Measurements from ENCODE around the gene CADPS. TPM values are rescaled to one million over a fixed set of nuclear protein-coding genes. Genes with fewer than 3 reads are reported as not detected.

Gene CADPS
- total RNA-seq, 3 donors from 2014 or later (not counting 1 experiment from before 2014, with no cell fraction given), result not detected

DNA sequence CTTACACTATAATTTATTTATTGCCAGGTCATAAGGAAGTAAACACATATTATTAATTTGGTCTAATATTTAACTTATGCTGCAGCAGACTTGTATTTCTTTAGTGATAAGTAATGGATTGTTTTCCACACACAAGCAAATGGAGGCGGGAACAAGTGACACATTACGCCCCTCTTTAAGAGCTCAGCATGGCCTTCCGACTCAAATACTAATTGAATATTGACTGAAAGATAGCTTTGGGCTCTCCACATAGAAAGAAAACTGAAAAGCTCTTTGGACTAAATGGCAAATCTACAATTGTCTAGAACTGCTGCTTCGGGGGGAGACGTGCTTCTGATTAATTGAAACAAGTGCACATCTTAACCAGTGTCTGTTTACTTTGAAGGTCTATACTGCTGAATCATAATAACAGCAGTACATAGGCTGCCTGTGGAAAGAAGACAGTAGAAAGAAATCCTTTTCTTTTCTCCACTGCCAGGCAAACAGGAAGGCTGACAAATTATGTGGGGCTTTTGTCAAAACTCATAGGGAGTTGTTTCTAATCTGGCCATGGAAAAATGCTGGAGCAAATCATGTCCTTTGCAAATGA is 15.9 kb downstream of the CADPS start:
- ATAC-seq, result no peak
- Histone ChIP-seq H3K27me3 (ENCODE audit: control insufficient read depth, insufficient read depth, low read length) (no peaks in the 10 kb centered on the region), H3K27ac (ENCODE audit: low read length) (no peak overlapping the region), H3K36me3 (ENCODE audit: control insufficient read depth, insufficient read depth, low read length) (no peaks in the 10 kb centered on the region), H3K4me1 (ENCODE audit: control insufficient read depth, insufficient read depth, low read length) (no peaks in the 10 kb centered on the region), H3K9me3 (ENCODE audit: control insufficient read depth, insufficient read depth, low read length) (no peaks in the 10 kb centered on the region), H3K4me3 (ENCODE audit: low read length) (no peak overlapping the region)
- intact Hi-C loops (cut with micrococcal nuclease), result no loop called here
- no peak for DNase-seq
- H3K27me3 Mint-ChIP-seq (ENCODE audit: low read depth in 2 of 2), result no peaks in the 10 kb centered on the region
- H3K4me3 Mint-ChIP-seq, result no peak overlapping the region
- peaks cover 3 to 8% of the 10 kb centered on the region in 2 donors for H3K9me3 Mint-ChIP-seq
- TF ChIP-seq, protein P1, sequence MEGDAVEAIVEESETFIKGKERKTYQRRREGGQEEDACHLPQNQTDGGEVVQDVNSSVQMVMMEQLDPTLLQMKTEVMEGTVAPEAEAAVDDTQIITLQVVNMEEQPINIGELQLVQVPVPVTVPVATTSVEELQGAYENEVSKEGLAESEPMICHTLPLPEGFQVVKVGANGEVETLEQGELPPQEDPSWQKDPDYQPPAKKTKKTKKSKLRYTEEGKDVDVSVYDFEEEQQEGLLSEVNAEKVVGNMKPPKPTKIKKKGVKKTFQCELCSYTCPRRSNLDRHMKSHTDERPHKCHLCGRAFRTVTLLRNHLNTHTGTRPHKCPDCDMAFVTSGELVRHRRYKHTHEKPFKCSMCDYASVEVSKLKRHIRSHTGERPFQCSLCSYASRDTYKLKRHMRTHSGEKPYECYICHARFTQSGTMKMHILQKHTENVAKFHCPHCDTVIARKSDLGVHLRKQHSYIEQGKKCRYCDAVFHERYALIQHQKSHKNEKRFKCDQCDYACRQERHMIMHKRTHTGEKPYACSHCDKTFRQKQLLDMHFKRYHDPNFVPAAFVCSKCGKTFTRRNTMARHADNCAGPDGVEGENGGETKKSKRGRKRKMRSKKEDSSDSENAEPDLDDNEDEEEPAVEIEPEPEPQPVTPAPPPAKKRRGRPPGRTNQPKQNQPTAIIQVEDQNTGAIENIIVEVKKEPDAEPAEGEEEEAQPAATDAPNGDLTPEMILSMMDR (IDR thresholded peaks at IDR 0.05), result no peak
- 96% methylated on average over 5 of the region's 5 CpGs for WGBS (ENCODE audit: insufficient coverage)
- no peaks in the 10 kb centered on the region for H3K36me3 Mint-ChIP-seq
- no peaks in the 10 kb centered on the region for H3K4me1 Mint-ChIP-seq
- no peak overlapping the region for H3K27ac Mint-ChIP-seq

DNA sequence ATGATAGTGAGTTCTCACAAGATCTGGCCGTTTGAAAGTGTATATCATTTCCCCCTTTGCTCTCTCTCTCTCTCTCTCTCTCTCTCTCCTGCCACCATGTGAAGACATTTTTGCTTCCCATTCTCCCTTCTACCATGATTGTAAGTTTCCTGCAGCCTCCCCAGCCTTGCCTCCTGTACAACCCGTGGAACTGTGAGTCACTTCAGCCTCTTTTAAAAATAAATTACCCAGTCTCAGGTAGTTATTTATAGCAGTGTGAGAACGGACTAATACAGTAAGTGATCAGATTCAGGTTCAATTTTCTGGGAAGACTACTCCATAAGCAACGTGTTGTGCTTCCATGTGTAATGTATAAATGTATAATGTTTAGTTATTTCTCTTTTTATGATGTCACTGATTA is 29.2 kb downstream of the CADPS start:
- H3K27me3 ChIP-seq (ENCODE audit: control insufficient read depth, insufficient read depth, low read length), result no peaks in the 10 kb centered on the region
- no peaks in the 10 kb centered on the region for H3K36me3 ChIP-seq (ENCODE audit: control insufficient read depth, insufficient read depth, low read length)
- peaks cover 3% of the 10 kb centered on the region for H3K9me3 ChIP-seq (ENCODE audit: control insufficient read depth, insufficient read depth, low read length)
- ATAC-seq (no peak), DNase-seq (no peak)
- H3K4me3 ChIP-seq (ENCODE audit: low read length), result no peak overlapping the region
- H3K9me3 Mint-ChIP-seq, result peaks cover 5 to 7% of the 10 kb centered on the region in 2 donors
- no peaks in the 10 kb centered on the region for H3K4me1 Mint-ChIP-seq
- no peak overlapping the region for H3K27ac ChIP-seq (ENCODE audit: low read length)
- H3K4me3 Mint-ChIP-seq, result no peak overlapping the region
- H3K4me1 ChIP-seq (ENCODE audit: control insufficient read depth, insufficient read depth, low read length), result no peaks in the 10 kb centered on the region
- H3K27me3 Mint-ChIP-seq (ENCODE audit: low read depth in 2 of 2), result no peaks in the 10 kb centered on the region
- 85% methylated on average over 2 of the region's 4 CpGs for WGBS (ENCODE audit: insufficient coverage)
- H3K36me3 Mint-ChIP-seq, result no peaks in the 10 kb centered on the region
- TF ChIP-seq, protein P1 (IDR thresholded peaks at IDR 0.05), result no peak
- intact Hi-C loops (cut with micrococcal nuclease), result no loop called here
- H3K27ac Mint-ChIP-seq, result no peak overlapping the region

DNA sequence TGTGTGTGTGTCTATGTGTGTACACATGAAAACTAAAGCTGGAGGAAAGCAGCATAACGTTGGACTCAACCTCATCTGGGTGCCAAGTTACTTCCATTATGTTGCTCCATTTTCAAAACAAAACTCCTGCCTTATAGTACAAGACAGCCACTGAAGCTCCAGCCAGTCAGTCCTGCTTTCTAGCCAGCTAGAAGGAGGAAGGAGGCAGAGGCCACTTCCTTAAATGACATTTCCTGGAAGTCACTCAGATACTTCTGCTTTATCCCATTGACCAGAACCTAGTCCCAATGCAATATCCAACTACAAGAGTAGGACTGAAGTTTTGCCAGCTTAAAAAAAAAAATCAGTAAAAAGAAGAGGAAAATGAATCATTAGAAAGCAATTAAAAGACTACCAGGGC is 31.7 kb downstream of the CADPS start:
- Histone ChIP-seq H3K27ac (ENCODE audit: low read length) (no peak overlapping the region), H3K4me1 (ENCODE audit: control insufficient read depth, insufficient read depth, low read length) (no peaks in the 10 kb centered on the region), H3K36me3 (ENCODE audit: control insufficient read depth, insufficient read depth, low read length) (no peaks in the 10 kb centered on the region), H3K27me3 (ENCODE audit: control insufficient read depth, insufficient read depth, low read length) (no peaks in the 10 kb centered on the region), H3K4me3 (ENCODE audit: low read length) (no peak overlapping the region), H3K9me3 (ENCODE audit: control insufficient read depth, insufficient read depth, low read length) (peaks cover 3% of the 10 kb centered on the region)
- H3K4me3 Mint-ChIP-seq, result no peak overlapping the region
- no peaks in the 10 kb centered on the region for H3K27me3 Mint-ChIP-seq (ENCODE audit: low read depth in 2 of 2)
- H3K4me1 Mint-ChIP-seq, result no peaks in the 10 kb centered on the region
- H3K36me3 Mint-ChIP-seq, result no peaks in the 10 kb centered on the region
- DNase-seq (no peak), ATAC-seq (no peak)
- WGBS (ENCODE audit: insufficient coverage), result 75% methylated on average over 1 of the region's 1 CpG
- peaks cover 12 to 13% of the 10 kb centered on the region in 2 donors for H3K9me3 Mint-ChIP-seq
- TF ChIP-seq, protein P1 (IDR thresholded peaks at IDR 0.05), result no peak
- intact Hi-C loops (cut with micrococcal nuclease), result no loop called here
- H3K27ac Mint-ChIP-seq, result no peak overlapping the region

DNA sequence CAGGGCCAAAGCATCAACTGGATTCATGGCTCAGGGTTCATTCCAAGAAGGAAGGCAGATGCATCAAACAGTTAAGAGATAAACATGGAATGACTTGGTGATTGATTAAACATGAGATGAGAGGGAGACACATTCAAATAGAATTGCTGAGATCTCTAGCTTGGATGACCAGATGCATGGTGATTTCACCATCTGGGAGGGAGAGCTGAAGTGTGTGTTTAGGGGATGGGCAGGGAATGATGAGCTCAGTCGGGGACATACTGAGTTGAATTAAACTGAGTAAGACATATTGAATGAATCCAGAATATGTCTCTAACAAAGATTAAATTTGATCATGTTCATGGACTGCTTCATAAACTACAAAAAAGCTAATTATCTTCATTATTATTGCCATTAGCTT is 35.5 kb downstream of the CADPS start:
- H3K9me3 Mint-ChIP-seq, result peaks cover 7 to 9% of the 10 kb centered on the region in 2 donors
- no peaks in the 10 kb centered on the region for H3K4me1 Mint-ChIP-seq
- no peaks in the 10 kb centered on the region for H3K36me3 Mint-ChIP-seq
- DNase-seq, result no peak
- no peak overlapping the region for H3K4me3 Mint-ChIP-seq
- TF ChIP-seq, protein P1 (IDR thresholded peaks at IDR 0.05), result no peak
- Histone ChIP-seq H3K36me3 (ENCODE audit: control insufficient read depth, insufficient read depth, low read length) (no peaks in the 10 kb centered on the region), H3K9me3 (ENCODE audit: control insufficient read depth, insufficient read depth, low read length) (no peaks in the 10 kb centered on the region), H3K27me3 (ENCODE audit: control insufficient read depth, insufficient read depth, low read length) (no peaks in the 10 kb centered on the region), H3K4me3 (ENCODE audit: low read length) (no peak overlapping the region), H3K4me1 (ENCODE audit: control insufficient read depth, insufficient read depth, low read length) (no peaks in the 10 kb centered on the region), H3K27ac (ENCODE audit: low read length) (no peak overlapping the region)
- no peak for ATAC-seq
- H3K27me3 Mint-ChIP-seq (ENCODE audit: low read depth in 2 of 2), result no peaks in the 10 kb centered on the region
- intact Hi-C loops (cut with micrococcal nuclease), result no loop called here
- H3K27ac Mint-ChIP-seq, result no peak overlapping the region
- 86% methylated on average over 1 of the region's 1 CpG for WGBS (ENCODE audit: insufficient coverage)

Data from natural killer cell (primary cell).